ENCODE results near the gene MRAS. TPM values are rescaled to one million over a fixed set of nuclear protein-coding genes. Genes with fewer than 3 reads are reported as not detected.

The MRAS gene
- total and polyA plus RNA-seq, 4 donors: 12.6 to 28.7 (median 22.3) TPM

DNA sequence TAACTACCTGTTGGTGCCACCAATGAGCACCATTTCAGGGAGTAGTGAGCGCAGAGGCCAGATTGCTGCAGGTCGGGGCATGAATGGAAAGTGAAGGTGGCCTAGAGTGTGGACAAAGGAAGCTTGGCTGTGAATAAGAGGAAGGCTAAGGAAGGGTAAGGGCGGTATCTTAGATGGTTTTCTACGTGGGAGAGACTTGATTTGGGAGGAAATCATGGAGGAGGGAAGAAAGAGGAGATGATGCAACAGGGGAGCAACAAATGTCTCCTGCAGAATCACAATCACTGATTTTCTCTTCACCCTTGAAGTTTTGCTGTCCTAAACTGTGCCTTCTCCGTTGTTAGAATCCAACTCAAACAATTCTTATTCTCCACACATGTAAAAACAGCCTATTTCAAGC, 40.5 kb upstream of the MRAS start:
- DNase-seq (no peak), ATAC-seq (ENCODE audit: insufficient read depth, low FRiP score) (no peak)
- H3K4me3 ChIP-seq: no peak overlapping the region
- WGBS, 2 donors: 86 to 87% methylated on average over 5 of the region's 5 CpGs
- no peaks in the 10 kb centered on the region for H3K27me3 ChIP-seq (ENCODE audit: control insufficient read depth in 3 of 3, insufficient read depth in 3 of 3, low read length in 2 of 3)
- H3K27ac ChIP-seq (ENCODE audit: low read depth in 1 of 2, low read length in 1 of 2): no peak overlapping the region
- TF ChIP-seq, protein P1, sequence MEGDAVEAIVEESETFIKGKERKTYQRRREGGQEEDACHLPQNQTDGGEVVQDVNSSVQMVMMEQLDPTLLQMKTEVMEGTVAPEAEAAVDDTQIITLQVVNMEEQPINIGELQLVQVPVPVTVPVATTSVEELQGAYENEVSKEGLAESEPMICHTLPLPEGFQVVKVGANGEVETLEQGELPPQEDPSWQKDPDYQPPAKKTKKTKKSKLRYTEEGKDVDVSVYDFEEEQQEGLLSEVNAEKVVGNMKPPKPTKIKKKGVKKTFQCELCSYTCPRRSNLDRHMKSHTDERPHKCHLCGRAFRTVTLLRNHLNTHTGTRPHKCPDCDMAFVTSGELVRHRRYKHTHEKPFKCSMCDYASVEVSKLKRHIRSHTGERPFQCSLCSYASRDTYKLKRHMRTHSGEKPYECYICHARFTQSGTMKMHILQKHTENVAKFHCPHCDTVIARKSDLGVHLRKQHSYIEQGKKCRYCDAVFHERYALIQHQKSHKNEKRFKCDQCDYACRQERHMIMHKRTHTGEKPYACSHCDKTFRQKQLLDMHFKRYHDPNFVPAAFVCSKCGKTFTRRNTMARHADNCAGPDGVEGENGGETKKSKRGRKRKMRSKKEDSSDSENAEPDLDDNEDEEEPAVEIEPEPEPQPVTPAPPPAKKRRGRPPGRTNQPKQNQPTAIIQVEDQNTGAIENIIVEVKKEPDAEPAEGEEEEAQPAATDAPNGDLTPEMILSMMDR (IDR thresholded peaks at IDR 0.05; ENCODE audit: control extremely low read depth, extremely low read depth): no peak
- peaks cover 0 to 18% (median 6%) of the 10 kb centered on the region in 4 donors for H3K9me3 ChIP-seq (ENCODE audit: control insufficient read depth in 4 of 4, insufficient read depth in 3 of 4, low read length in 3 of 4)
- no peaks in the 10 kb centered on the region for H3K36me3 ChIP-seq (ENCODE audit: control insufficient read depth in 4 of 4, insufficient read depth in 4 of 4, low read length in 4 of 4)
- no peaks in the 10 kb centered on the region for H3K4me1 ChIP-seq (ENCODE audit: control insufficient read depth in 5 of 5, insufficient read depth in 5 of 5, low read length in 5 of 5)
- no peak overlapping the region for H3K9ac ChIP-seq (ENCODE audit: insufficient read depth in 1 of 2, low read length in 2 of 2)

DNA sequence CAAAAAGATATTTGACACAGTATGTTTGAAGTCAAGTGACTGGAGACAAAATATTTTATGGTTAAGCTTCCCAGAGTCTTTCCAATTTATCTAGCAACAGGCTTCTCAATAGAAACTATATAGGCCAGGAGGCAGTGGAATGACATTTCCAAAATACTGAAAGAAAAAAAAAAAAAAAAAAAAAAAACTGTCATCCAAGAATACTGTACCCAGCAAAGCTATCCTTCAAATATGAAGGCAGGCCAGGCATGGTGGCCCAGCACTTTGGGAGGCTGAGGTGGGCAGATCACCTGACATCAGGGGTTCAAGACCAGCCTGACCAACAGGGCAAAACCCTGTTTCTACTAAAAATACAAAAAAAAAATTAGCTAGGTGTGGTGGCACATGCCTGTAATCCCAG, 39.6 kb upstream of the MRAS start:
- H3K27me3 ChIP-seq (ENCODE audit: control insufficient read depth in 3 of 3, insufficient read depth in 3 of 3, low read length in 2 of 3): no peaks in the 10 kb centered on the region
- TF ChIP-seq, protein P1 (IDR thresholded peaks at IDR 0.05; ENCODE audit: control extremely low read depth, extremely low read depth): no peak
- H3K27ac ChIP-seq (ENCODE audit: low read depth in 1 of 2, low read length in 1 of 2): no peak overlapping the region
- no peak for ATAC-seq (ENCODE audit: insufficient read depth, low FRiP score)
- peaks cover 0 to 18% (median 6%) of the 10 kb centered on the region in 4 donors for H3K9me3 ChIP-seq (ENCODE audit: control insufficient read depth in 4 of 4, insufficient read depth in 3 of 4, low read length in 3 of 4)
- no peak for DNase-seq
- H3K9ac ChIP-seq (ENCODE audit: insufficient read depth in 1 of 2, low read length in 2 of 2): no peak overlapping the region
- no peak overlapping the region for H3K4me3 ChIP-seq
- no peaks in the 10 kb centered on the region for H3K4me1 ChIP-seq (ENCODE audit: control insufficient read depth in 5 of 5, insufficient read depth in 5 of 5, low read length in 5 of 5)
- H3K36me3 ChIP-seq (ENCODE audit: control insufficient read depth in 4 of 4, insufficient read depth in 4 of 4, low read length in 4 of 4): no peaks in the 10 kb centered on the region

DNA sequence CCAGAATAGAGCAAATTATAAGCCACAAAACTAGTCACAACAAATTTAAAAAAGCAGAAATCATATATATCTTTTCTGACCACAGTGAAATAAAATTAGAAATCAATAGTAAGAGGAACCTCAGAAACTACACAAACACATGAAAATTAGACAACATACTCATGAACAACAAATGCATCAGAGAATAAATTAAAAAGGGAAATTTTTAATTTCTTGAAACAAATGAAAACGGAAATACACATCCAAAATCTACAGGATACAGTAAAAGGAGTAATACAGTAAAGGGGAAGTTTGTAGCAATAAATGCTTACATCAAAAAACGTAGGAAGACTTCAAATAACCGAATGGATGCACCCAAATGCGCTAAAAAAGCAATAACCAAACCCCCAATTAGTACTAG, 37.9 kb upstream of the MRAS start:
- ATAC-seq (ENCODE audit: insufficient read depth, low FRiP score) (no peak), DNase-seq (no peak)
- Histone ChIP-seq H3K4me1 (ENCODE audit: control insufficient read depth in 5 of 5, insufficient read depth in 5 of 5, low read length in 5 of 5) (no peaks in the 10 kb centered on the region), H3K4me3 (no peak overlapping the region), H3K9me3 (ENCODE audit: control insufficient read depth in 4 of 4, insufficient read depth in 3 of 4, low read length in 3 of 4) (peaks cover 0 to 13% (median 6%) of the 10 kb centered on the region in 4 donors), H3K27me3 (ENCODE audit: control insufficient read depth in 3 of 3, insufficient read depth in 3 of 3, low read length in 2 of 3) (no peaks in the 10 kb centered on the region), H3K9ac (ENCODE audit: insufficient read depth in 1 of 2, low read length in 2 of 2) (no peak overlapping the region), H3K36me3 (ENCODE audit: control insufficient read depth in 4 of 4, insufficient read depth in 4 of 4, low read length in 4 of 4) (no peaks in the 10 kb centered on the region), H3K27ac (ENCODE audit: low read depth in 1 of 2, low read length in 1 of 2) (no peak overlapping the region)
- TF ChIP-seq, protein P1 (IDR thresholded peaks at IDR 0.05; ENCODE audit: control extremely low read depth, extremely low read depth): no peak
- 84% methylated on average over 4 of the region's 4 CpGs for WGBS, 2 donors

DNA sequence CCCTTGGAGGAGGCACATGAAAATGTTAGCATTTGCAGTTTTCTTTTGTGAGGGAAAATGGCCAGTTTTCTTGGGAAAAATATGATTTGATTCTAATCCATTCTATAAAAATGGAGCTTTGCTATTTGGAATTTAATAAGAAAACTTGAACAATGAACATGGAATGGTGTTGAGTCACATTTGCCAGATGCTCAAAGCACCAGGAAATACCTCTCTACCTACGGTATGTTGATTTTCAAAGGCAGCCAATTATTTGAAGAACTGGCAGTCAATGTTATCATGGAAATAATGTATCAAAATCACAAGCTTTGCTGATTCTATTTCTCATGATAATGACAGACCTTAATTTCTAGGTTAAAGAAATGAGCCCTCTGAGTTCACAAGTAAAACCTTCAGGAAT, 33.6 kb upstream of the MRAS start:
- Histone ChIP-seq H3K9ac (ENCODE audit: insufficient read depth in 1 of 2, low read length in 2 of 2) (no peak overlapping the region), H3K27ac (ENCODE audit: low read depth in 1 of 2, low read length in 1 of 2) (no peak overlapping the region), H3K27me3 (ENCODE audit: control insufficient read depth in 3 of 3, insufficient read depth in 3 of 3, low read length in 2 of 3) (no peaks in the 10 kb centered on the region), H3K36me3 (ENCODE audit: control insufficient read depth in 4 of 4, insufficient read depth in 4 of 4, low read length in 4 of 4) (no peaks in the 10 kb centered on the region), H3K4me3 (no peak overlapping the region), H3K9me3 (ENCODE audit: control insufficient read depth in 4 of 4, insufficient read depth in 3 of 4, low read length in 3 of 4) (peaks cover 0 to under 1% (median 0%) of the 10 kb centered on the region in 4 donors), H3K4me1 (ENCODE audit: control insufficient read depth in 5 of 5, insufficient read depth in 5 of 5, low read length in 5 of 5) (no peaks in the 10 kb centered on the region)
- WGBS, 2 donors: 49 to 67% methylated on average over 1 of the region's 1 CpG
- TF ChIP-seq, protein P1 (IDR thresholded peaks at IDR 0.05; ENCODE audit: control extremely low read depth, extremely low read depth): no peak
- no peak for DNase-seq
- ATAC-seq (ENCODE audit: insufficient read depth, low FRiP score): no peak
